Esophagus squamous epithelium (tissue), 5 donors: Measurements from ENCODE around the gene ANKRD31. TPM values are rescaled to one million over a fixed set of nuclear protein-coding genes. Genes with fewer than 3 reads are reported as not detected.

ENCODE experiments used
- DNase-seq: peaks from one replicate; lab custom pipeline; 2025; lab: John Stamatoyannopoulos, UW
- H3K27ac ChIP-seq, 4 donors: fragments of 200-600 bp; sonication (generic); one replicate each; pipeline ENCODE4 v1.5.1; 2016 to 2019; ENCODE audit warnings: mild to moderate bottlenecking in 1 of 4
- H3K27me3 ChIP-seq, 4 donors: fragments of 200-600 bp; sonication (generic); 1 replicate in 3 of 4; 2 replicates in 1 of 4; pipeline versions ENCODE4 v1.5.1 to v1.6.0; 2017 to 2021; ENCODE audit warnings: antibody characterized with exemption in 1 of 4
- H3K36me3 ChIP-seq, 3 donors: fragments of 200-600 bp; sonication (generic); one replicate each; pipeline ENCODE4 v1.5.1; 2016 to 2019
- H3K4me1 ChIP-seq, 3 donors: fragments of 200-600 bp; sonication (generic); one replicate each; pipeline ENCODE4 v1.5.1; 2017 to 2019
- H3K4me3 ChIP-seq, 4 donors: fragments of 200-600 bp; sonication (generic); 1 replicate in 3 of 4; 2 replicates in 1 of 4; pipeline ENCODE4 v1.5.1; 2016 to 2019; ENCODE audit warnings: mild to moderate bottlenecking in 2 of 4, moderate library complexity in 1 of 4
- H3K9me3 ChIP-seq, 3 donors: fragments of 200-600 bp; sonication (generic); one replicate each; pipeline ENCODE4 v1.5.1; 2016 to 2019
- CTCF ChIP-seq, 6 experiments: fragments of 450-650 bp in 4 of 6; fragments of 200-600 bp in 2 of 6; sonication (generic) in 2 of 6; IDR thresholded peaks; one replicate each; pipeline ENCODE4 v1.5.1; 2016 to 2019; ENCODE audit warnings: antibody characterized with exemption in 6 of 6, mild to moderate bottlenecking in 4 of 6, moderate library complexity in 4 of 6
- POLR2A ChIP-seq, 4 donors: fragments of 450-650 bp; IDR thresholded peaks; one replicate each; pipeline ENCODE4 v1.6.1; 2017; ENCODE audit warnings: antibody characterized with exemption in 4 of 4, mild to moderate bottlenecking in 4 of 4, moderate library complexity in 3 of 4
- WGBS, 2 donors: methylation state at CpG; one replicate each; pipeline ENCODE4 v1.1.5; 2018; 5-methylcytosine and 5-hydroxymethylcytosine counted together
- intact Hi-C: fragments of 100-400 bp; cut with DNase I; formaldehyde crosslinking; loops from one replicate; pipeline ENCODE4 v1.15.0; 2022
- total RNA-seq, 4 donors: library from RNA; depleted of rRNA; stranded (reverse); fragments of >200 nt; gene quantifications; one replicate each; pipeline ENCODE4 v1.1.0, GENCODE V29; 2016
- donor health status: DM: yes; HTN: yes; CAD: no.

Gene ANKRD31
- total RNA-seq, 4 donors from 2014 or later: 0.19 to 1.1 (median 0.54) TPM

DNA sequence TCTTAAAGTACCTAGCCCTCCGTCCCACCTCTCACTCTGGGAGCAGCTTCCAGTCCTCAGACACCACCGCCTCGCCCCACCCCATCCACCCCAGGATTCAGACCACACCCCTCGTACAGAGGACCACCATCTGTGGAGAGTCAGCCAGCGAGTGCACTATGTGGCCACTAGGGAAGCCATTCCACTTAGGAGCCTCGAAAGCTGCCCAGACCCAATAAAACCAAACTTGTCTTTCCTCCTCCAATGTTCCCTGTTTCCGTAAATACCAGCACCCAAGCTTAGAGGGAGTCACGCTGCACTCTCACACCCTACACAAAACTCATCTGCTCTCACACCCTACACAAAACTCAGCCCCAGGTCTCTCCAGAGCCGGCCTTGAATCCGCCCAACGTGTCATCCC, 186.3 kb downstream of the ANKRD31 start:
- WGBS, 2 donors: 70 to 72% methylated on average over 10 to 11 of the region's 11 CpGs
- Histone ChIP-seq H3K4me1 (peaks cover 10 to 78% (median 14%) of the 10 kb centered on the region in 3 donors), H3K4me3 (no peak overlapping the region), H3K27ac (peak overlapping the region in 3 of 4 donors; percentile 12 to 41 (median 21)), H3K36me3 (no peaks in the 10 kb centered on the region), H3K27me3 (peaks cover 0 to 10% (median 0%) of the 10 kb centered on the region in 4 donors), H3K9me3 (no peaks in the 10 kb centered on the region)
- intact Hi-C loops: no loop called here
- TF ChIP-seq CTCF (IDR thresholded peaks at IDR 0.05) (peak in 2 of 6 experiments; percentile 31), POLR2A (IDR thresholded peaks at IDR 0.05) (no peak)
- no peak for DNase-seq

GRCh38 chr5:75049456-75050351, 187.0 kb downstream of the ANKRD31 start:
- 44 to 53% methylated on average over 11 of the region's 11 CpGs for WGBS, 2 donors
- DNase-seq: no peak
- H3K27me3 ChIP-seq: peaks cover 0 to 10% (median 0%) of the 10 kb centered on the region in 4 donors
- no peak overlapping the region for H3K4me3 ChIP-seq
- no peaks in the 10 kb centered on the region for H3K9me3 ChIP-seq
- H3K4me1 ChIP-seq: peaks cover 10 to 77% (median 14%) of the 10 kb centered on the region in 3 donors
- TF ChIP-seq CTCF (IDR thresholded peaks at IDR 0.05): peak in 5 of 6 experiments; percentile 62 to 85 (median 70)
- TF ChIP-seq POLR2A (IDR thresholded peaks at IDR 0.05): no peak
- intact Hi-C loops: no loop called here
- H3K36me3 ChIP-seq: no peaks in the 10 kb centered on the region
- peak overlapping the region in 3 of 4 donors; percentile 1 to 13 (median 12) for H3K27ac ChIP-seq

- Histone ChIP-seq H3K9me3 (no peaks in the 10 kb centered on the region), H3K27ac (peak overlapping the region in 2 of 4 donors; percentile 21 to 29), H3K4me1 (peaks cover 7 to 80% (median 10%) of the 10 kb centered on the region in 3 donors), H3K4me3 (peak overlapping the region in 2 of 4 donors; percentile 11 to 42), H3K36me3 (no peaks in the 10 kb centered on the region), H3K27me3 (peaks cover 0 to 10% (median 0%) of the 10 kb centered on the region in 4 donors)
- 50 to 63% methylated on average over 6 to 7 of the region's 7 CpGs for WGBS, 2 donors
- TF ChIP-seq POLR2A (IDR thresholded peaks at IDR 0.05): no peak
- no peak for TF ChIP-seq CTCF (IDR thresholded peaks at IDR 0.05)
- DNase-seq: no peak
- intact Hi-C loops: no loop called here
Observed at GRCh38 chr5:75048457-75048953, 188.2 kb downstream of the ANKRD31 start.

GRCh38 chr5:75047356-75047755, 189.3 kb downstream of the ANKRD31 start:
- H3K36me3 ChIP-seq: no peaks in the 10 kb centered on the region
- TF ChIP-seq CTCF (IDR thresholded peaks at IDR 0.05) (no peak), POLR2A (IDR thresholded peaks at IDR 0.05) (no peak)
- H3K9me3 ChIP-seq: no peaks in the 10 kb centered on the region
- no peak overlapping the region for H3K4me3 ChIP-seq
- intact Hi-C loops: no loop called here
- H3K27me3 ChIP-seq: peaks cover 0 to under 1% (median 0%) of the 10 kb centered on the region in 4 donors
- H3K27ac ChIP-seq: no peak overlapping the region
- peaks cover 7 to 84% (median 10%) of the 10 kb centered on the region in 3 donors for H3K4me1 ChIP-seq
- no peak for DNase-seq
